ENCODE measurements around the gene PIK3CG.
"Not testable (repeated sequence)": the region's sequence is repeated elsewhere in the genome, so short reads cannot be mapped to it uniquely, and the experiment has no call there.

Gene PIK3CG

GRCh38 chr7:106944035-106944665, 79.1 kb downstream of the PIK3CG start:
- no peak for DNase-seq

GRCh38 chr7:106947244-106947728, 82.2 kb downstream of the PIK3CG start:
- DNase-seq = no peak

GRCh38 chr7:106952001-106952657, 87.0 kb downstream of the PIK3CG start:
- no peak for DNase-seq

- DNase-seq = no peak
These were observed 87.7 kb downstream of the PIK3CG start for GRCh38 chr7:106952658-106953231.

- DNase-seq = no peak
These were observed 89.8 kb downstream of the PIK3CG start for GRCh38 chr7:106954840-106955239.

GRCh38 chr7:106955857-106956256, 90.8 kb downstream of the PIK3CG start:
- DNase-seq = not testable (repeated sequence)
